HG03558 (cell line): ENCODE data around the gene TRPM1.

Experiments
- ATAC-seq: cut with Tn5 transposase; IDR thresholded peaks from one replicate; pipeline ENCODE4 v1.9.1; 2021; ENCODE audit warnings: moderate number of reproducible peaks; ENCODE audit not compliant: unreplicated experiment; ENCODE audit errors: extremely low read depth

TRPM1 gene

GRCh38 chr15:31058236-31058962 lies 43.1 kb downstream of the TRPM1 start:
- no peak for ATAC-seq

GRCh38 chr15:31051496-31052080 lies 49.9 kb downstream of the TRPM1 start:
- ATAC-seq = no peak

GRCh38 chr15:31050953-31051352 lies 50.6 kb downstream of the TRPM1 start:
- no peak for ATAC-seq

- ATAC-seq = no peak
Measured at GRCh38 chr15:31049682-31050615, 51.6 kb downstream of the TRPM1 start.

GRCh38 chr15:31049111-31049510 lies 52.4 kb downstream of the TRPM1 start:
- no peak for ATAC-seq

- no peak for ATAC-seq
Measured at GRCh38 chr15:31047437-31047836, 54.1 kb downstream of the TRPM1 start.

GRCh38 chr15:31046759-31047359 lies 54.7 kb downstream of the TRPM1 start:
- ATAC-seq = no peak

GRCh38 chr15:31045606-31046005 lies 55.9 kb downstream of the TRPM1 start:
- ATAC-seq = no peak

- no peak for ATAC-seq
Measured at GRCh38 chr15:31042751-31043150, 58.8 kb downstream of the TRPM1 start.

GRCh38 chr15:31041610-31042009 lies 59.9 kb downstream of the TRPM1 start:
- ATAC-seq = no peak

GRCh38 chr15:31040611-31041010 lies 60.9 kb downstream of the TRPM1 start:
- no peak for ATAC-seq

GRCh38 chr15:31039961-31040360 lies 61.6 kb downstream of the TRPM1 start:
- ATAC-seq = no peak

GRCh38 chr15:31037731-31038477 lies 63.6 kb downstream of the TRPM1 start:
- ATAC-seq = no peak

- no peak for ATAC-seq
Measured at GRCh38 chr15:31036783-31037182, 64.7 kb downstream of the TRPM1 start.

GRCh38 chr15:31035610-31036009 lies 65.9 kb downstream of the TRPM1 start:
- ATAC-seq = no peak

GRCh38 chr15:31034152-31034551 lies 67.4 kb downstream of the TRPM1 start:
- ATAC-seq = no peak

- no peak for ATAC-seq
Measured at GRCh38 chr15:31032961-31033371, 68.6 kb downstream of the TRPM1 start.

GRCh38 chr15:31031471-31032067 lies 70.0 kb downstream of the TRPM1 start:
- ATAC-seq = no peak

GRCh38 chr15:31027910-31028578 lies 73.5 kb downstream of the TRPM1 start:
- ATAC-seq = no peak
